HG03439 (cell line): Measurements from ENCODE around the gene NDUFA12.

ENCODE experiments used
- ATAC-seq: cut with Tn5 transposase; IDR thresholded peaks from one replicate; pipeline ENCODE4 v1.9.1; 2021; ENCODE audit warnings: mild to moderate bottlenecking, moderate library complexity; ENCODE audit not compliant: unreplicated experiment

NDUFA12 gene

GRCh38 chr12:94982456-94982855, 21.0 kb downstream of the NDUFA12 start:
- no peak for ATAC-seq

DNA sequence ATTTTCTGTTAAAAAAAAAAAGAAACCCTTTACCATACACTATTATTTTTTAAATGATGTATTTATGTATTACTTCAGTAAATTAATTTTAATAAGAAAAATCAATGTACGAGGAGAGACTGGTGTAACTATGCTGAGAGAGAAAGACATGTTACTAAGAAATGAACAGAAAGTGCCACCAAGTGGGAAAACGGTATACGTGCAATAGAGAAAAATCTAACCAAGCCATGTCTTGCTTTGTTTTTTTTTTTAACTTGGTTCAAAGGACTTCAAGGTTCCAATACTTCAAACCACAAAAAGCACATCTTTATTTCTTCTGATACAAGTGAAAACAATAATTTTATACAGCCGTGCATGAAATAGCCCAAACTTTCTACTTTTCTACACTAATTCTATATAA, 22.9 kb downstream of the NDUFA12 start:
- ATAC-seq: no peak

DNA sequence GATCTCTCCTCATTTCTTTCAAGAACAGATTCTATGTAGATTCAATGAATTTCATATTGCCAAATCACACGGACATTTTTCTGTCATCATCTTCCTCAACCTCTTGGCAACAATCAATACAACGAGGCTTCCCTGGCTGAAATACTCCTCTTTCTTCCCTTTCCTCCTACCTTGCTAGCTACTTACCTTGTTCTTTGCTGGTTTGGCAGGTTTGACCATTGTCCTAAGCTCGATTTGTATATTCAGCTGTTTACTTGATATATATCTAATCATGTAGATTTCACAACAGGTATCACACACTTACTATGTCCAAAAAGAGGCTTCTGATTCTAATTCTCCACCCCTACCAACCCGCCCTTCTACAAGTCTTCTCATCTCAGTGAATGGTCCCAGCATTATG, 23.6 kb downstream of the NDUFA12 start:
- no peak for ATAC-seq

GRCh38 chr12:94977766-94978468, 25.6 kb downstream of the NDUFA12 start:
- no peak for ATAC-seq

GRCh38 chr12:94973221-94973620, 30.3 kb downstream of the NDUFA12 start:
- no peak for ATAC-seq

- ATAC-seq: no peak
These were observed 30.7 kb downstream of the NDUFA12 start for GRCh38 chr12:94972795-94973194.

GRCh38 chr12:94971923-94972322, 31.6 kb downstream of the NDUFA12 start:
- ATAC-seq: no peak

GRCh38 chr12:94970560-94970959, 32.9 kb downstream of the NDUFA12 start:
- no peak for ATAC-seq

DNA sequence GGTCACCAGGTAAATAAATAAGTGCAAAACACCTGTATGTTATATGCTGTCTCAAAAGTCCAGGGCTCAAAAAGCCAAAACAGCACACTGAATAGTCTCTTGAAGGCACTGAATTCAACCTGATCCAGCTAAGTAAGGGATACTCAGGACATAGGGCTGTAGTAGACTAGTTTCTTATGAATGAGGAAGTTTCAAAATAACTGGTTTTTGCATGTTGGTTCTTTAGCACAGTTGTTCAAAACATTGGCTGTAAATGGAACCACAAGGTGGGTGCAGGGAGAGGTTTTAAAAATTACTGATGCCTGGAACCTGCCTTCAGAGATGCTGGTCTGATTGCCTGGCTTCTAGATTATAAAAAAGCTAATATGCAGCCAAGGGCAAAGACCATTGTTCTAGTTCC, 34.1 kb downstream of the NDUFA12 start:
- no peak for ATAC-seq

DNA sequence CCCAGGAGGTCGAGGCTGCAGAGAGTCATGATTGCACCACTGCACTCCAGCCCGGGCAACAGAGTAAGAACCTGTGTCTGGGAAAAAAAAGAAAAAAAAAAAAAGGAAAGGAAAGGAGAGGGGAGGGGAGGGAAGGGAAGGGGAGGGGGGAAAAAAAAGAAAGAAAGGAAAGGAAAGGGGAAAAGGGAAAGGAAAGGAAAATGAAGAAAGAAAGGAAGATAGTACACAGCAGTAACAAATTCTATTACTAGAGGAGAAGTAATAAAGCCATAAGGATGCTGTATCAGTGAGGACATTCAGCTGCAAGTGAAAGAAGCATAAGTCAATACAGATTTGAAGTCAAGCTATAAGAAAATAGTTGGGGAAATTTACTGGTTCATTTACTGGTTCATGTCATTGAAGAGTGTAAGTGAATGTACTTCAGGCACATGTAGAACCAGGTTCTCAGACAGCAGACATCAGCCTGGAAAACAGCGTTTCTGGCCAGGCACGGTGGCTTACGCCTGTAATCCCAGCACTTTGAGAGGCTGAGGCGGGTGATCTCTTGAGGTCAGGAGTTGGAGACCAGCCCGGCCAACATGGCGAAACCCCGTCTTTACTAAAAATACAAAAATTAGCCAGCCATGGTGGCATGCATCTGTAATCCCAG, 37.4 kb downstream of the NDUFA12 start:
- no peak for ATAC-seq

GRCh38 chr12:94963649-94964048, 39.8 kb downstream of the NDUFA12 start:
- no peak for ATAC-seq

- ATAC-seq: no peak
These were observed 40.8 kb downstream of the NDUFA12 start for GRCh38 chr12:94962670-94963069.

DNA sequence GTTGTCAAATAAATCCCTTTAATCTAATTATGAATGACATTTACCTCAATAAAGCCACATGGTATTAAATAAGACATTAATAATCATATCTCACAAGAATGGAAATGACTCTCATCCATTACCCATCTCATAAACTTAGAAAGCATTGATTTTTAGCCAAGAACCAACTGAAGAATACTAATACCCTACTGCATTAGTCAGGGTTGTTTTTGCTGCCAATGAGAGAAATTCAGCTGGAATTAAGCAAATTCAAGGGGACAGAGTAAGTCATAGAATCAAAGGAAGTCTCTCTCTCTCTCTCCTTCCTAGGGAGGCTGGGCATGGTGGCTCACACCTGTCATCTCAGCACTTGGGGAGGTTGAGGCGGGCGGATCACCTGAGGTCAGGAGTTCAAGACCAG, 41.6 kb downstream of the NDUFA12 start:
- ATAC-seq: no peak

GRCh38 chr12:94961256-94961824, 42.2 kb downstream of the NDUFA12 start:
- no peak for ATAC-seq

GRCh38 chr12:94957006-94957405, 46.5 kb downstream of the NDUFA12 start:
- ATAC-seq: no peak

DNA sequence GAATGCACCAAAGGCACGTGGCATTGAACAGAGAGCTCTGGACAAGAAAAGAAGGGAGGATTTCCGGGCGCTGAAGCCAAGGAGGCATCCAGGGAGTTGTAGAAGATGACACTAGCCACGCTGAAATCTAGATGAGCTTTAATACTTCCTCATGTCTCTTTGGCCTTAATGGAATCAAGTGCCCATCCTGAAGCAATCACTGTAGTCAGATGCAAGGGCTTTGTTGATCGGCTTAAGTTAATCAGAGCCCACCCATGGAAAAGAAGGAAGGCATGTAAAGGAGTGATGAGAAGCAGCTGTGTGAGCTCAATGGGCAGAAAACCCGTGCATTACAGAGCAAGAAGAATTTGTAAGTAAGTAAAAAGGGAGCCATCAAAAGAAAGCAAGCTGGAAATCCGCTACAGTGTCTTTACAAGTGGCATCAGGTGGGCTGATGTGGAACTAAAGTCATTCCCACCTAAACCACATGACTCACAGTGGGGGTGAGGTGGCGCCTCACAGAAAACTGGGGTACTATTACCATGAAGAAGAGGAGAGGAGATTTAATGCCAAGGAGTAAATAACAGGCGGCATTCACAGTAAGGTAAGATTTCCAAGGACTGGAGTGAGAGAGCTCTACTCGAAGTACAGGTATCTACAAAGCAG, 48.4 kb downstream of the NDUFA12 start:
- ATAC-seq: no peak

DNA sequence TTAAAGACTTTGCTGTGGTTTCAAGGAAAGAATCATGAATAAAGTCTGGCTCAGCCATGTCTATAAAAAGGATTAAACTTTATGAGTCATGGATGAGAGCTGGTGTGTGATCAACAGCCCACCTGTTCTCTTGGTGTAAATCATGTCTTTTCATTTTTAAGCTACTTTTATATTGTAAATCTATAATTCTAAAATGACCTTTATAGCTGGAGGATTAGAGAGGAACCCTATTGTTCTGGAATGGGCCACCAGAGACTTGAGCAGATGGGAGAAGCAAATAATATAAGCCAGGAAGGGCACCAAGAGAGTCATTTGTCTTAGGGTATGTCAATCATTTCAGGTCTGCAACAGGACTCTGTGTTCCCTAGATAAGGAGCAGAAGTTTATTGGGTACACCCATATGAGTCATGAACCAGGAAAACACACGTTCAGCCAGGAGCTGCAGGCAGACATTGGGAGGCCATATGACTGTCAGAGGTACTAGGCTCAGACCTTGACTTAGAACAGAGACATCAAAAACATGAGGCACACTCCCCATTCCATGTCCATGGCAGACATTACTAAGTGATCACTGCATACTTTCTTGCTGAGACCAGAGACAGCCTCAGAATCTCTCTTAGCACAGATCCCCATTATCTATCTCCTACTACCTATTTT, 49.3 kb downstream of the NDUFA12 start:
- ATAC-seq: no peak

DNA sequence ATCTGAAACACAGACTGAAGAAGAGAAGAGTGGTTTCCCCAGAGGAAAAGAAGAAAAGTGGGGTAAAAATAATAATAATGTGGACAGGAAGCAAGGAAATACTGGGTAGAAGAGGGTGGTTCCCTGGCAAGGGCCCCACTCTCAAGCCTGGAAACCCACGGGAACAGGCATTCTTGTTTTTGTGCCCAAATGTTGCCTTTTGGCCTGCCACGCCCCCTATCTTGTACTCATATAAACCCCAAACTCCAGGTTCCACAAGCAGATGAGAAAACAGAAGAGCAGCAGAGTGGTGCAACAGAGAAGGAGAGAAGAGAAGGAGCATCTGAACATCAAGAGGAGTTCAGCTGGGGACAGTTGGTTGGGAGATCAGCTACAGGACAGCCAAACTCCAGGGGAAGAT, 51.2 kb downstream of the NDUFA12 start:
- ATAC-seq: no peak

- no peak for ATAC-seq
These were observed 52.2 kb downstream of the NDUFA12 start for GRCh38 chr12:94951071-94951934.

DNA sequence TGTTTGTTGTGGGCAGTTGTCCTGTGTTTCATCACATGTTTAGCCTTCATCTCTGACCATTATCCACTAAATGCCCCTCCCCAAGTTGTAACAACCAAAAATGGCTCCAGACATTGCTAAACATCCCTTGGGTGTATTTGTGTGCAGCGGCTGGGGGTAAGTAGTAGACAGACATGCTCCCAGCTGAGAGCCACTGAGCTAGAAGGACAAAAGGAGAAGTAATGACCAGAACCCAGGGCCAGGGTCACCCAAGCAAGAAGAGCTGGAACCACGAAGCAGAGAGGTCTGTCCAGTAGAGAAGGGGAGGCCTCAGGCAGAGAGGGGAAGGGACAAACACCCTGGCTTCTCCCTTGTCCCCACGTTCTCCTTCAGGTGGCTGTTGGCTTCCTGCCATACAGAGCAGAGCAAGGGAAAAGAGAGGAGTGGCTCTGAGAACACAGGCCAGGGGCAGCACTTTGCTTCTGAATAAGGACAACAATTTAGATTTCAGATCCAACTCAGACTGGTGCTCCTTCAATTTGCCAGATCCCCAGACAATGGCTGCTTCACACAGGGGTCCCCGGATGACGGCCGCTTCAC, 55.2 kb downstream of the NDUFA12 start:
- no peak for ATAC-seq
